ENCODE measurements around the gene ENOX1. TPM values are rescaled to one million over a fixed set of nuclear protein-coding genes. Genes with fewer than 3 reads are reported as not detected.

The ENOX1 gene
- total RNA-seq, 1 donor, result 7.4 TPM

DNA sequence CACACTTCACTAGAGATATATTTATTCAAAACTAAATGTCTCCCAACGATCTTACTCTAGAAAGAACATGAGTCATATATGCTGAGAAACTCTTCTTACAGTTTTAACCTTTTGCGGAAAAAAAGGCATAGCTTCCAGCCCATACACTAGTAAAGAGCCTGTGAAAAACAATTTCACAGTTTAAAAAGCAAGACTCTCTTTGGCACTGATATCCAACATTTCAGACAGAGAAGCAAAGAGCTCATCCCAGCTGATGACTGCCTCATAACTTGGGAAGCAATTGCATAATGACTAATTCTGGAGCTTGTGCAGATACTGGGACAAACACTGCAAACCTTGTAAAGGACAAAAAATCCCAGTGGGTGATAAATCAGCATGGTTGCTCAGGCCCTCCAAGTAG, 88.0 kb downstream of the ENOX1 start:
- H3K4me3 ChIP-seq (ENCODE audit: low read depth, low read length), result no peak overlapping the region
- TF ChIP-seq, protein P1, sequence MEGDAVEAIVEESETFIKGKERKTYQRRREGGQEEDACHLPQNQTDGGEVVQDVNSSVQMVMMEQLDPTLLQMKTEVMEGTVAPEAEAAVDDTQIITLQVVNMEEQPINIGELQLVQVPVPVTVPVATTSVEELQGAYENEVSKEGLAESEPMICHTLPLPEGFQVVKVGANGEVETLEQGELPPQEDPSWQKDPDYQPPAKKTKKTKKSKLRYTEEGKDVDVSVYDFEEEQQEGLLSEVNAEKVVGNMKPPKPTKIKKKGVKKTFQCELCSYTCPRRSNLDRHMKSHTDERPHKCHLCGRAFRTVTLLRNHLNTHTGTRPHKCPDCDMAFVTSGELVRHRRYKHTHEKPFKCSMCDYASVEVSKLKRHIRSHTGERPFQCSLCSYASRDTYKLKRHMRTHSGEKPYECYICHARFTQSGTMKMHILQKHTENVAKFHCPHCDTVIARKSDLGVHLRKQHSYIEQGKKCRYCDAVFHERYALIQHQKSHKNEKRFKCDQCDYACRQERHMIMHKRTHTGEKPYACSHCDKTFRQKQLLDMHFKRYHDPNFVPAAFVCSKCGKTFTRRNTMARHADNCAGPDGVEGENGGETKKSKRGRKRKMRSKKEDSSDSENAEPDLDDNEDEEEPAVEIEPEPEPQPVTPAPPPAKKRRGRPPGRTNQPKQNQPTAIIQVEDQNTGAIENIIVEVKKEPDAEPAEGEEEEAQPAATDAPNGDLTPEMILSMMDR (IDR thresholded peaks at IDR 0.05; ENCODE audit: insufficient read depth, low read length), result no peak
- DNase-seq (ENCODE audit: low read depth), result peak; percentile 61

DNA sequence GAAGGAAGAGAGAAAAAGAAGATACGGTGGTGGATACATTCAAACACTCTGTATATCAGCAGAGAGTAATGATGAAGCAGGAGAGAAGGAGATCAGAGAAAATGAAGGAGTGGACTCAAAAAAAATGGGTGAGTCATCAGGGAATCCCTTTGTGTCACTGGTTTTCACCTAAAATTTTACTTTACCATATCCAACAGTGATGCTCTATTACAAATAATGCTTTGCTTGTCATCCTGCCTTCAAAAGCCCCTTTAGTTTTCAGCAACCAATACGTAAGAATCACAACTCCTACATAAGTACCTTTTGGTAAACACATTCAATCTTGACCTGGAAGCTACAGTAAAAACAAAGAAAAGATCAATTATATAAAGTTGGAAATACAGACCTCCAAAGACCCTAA, 88.8 kb downstream of the ENOX1 start:
- DNase-seq (ENCODE audit: low read depth), result no peak

DNA sequence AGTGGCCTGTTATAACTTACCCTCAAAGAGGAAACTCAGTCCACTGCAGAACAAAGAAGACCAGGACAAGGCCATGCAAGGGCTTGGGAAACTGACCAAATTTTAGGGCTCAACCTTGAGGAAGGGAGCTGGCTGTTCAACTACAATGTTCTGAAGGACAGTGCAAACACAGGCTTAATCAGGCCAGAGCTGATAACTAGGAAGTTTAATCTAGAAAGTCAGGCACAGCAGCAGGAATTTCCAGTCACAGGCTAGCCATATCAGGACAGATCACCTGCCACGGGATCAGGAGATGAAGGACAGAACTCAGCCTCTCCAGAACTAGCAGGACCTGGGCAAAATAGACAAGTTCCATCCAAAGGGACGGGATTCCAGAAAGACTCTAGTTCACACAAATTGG, 89.4 kb downstream of the ENOX1 start:
- no peak overlapping the region for H3K4me3 ChIP-seq (ENCODE audit: low read depth, low read length)
- TF ChIP-seq, protein P1 (IDR thresholded peaks at IDR 0.05; ENCODE audit: insufficient read depth, low read length), result no peak
- DNase-seq (ENCODE audit: low read depth), result no peak

More for the DNA sequence above, 88.8 kb downstream of the ENOX1 start:
- no peak overlapping the region for H3K4me3 ChIP-seq (ENCODE audit: low read depth, low read length)
- TF ChIP-seq, protein P1 (IDR thresholded peaks at IDR 0.05; ENCODE audit: insufficient read depth, low read length), result no peak

DNA sequence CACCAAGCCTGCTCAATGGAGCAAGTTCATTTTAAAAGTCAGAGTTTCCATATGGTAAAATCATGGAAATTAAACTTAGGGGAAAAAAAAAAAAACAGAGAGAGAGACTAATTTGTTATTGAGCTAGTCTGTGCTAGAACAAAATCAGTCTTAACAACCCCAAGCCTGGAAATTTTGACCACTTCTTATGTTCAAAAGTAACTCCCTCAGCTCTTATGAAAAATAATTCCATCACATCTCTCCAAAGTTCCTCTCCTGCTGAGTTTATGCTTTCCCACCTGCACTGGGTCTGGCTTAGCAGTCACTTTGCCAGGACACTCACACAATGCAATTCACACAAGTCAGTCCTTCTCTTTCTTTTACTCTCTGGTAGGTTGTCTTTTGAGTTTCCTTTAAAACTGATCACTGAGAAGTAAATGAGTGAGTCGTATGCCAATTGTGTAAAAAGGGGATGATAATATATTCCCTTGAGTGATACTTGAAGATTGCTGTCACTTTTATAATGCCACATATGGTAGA, 92.6 kb downstream of the ENOX1 start:
- H3K4me3 ChIP-seq (ENCODE audit: low read depth, low read length), result no peak overlapping the region
- no peak for DNase-seq (ENCODE audit: low read depth)
- TF ChIP-seq, protein P1 (IDR thresholded peaks at IDR 0.05; ENCODE audit: insufficient read depth, low read length), result no peak

DNA sequence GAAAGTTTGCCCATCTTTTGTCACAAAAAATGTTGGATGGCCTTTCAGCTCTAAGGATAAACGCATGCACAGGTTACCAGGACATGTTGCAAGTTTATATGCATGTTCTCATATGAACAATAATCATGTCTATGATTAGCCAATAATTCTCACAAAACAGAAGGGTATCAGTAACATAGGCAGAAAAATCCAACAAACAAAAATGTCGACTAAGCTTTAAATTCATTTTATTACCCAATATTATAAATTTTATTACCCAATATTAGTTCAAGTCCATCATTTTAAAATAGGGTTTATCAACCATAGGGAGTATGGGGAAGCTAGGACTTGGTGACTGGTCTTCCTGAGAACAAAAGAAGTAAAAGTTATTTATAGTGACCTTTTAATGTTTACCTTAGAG, 93.1 kb downstream of the ENOX1 start:
- H3K4me3 ChIP-seq (ENCODE audit: low read depth, low read length), result no peak overlapping the region
- DNase-seq (ENCODE audit: low read depth), result no peak
- TF ChIP-seq, protein P1 (IDR thresholded peaks at IDR 0.05; ENCODE audit: insufficient read depth, low read length), result no peak

DNA sequence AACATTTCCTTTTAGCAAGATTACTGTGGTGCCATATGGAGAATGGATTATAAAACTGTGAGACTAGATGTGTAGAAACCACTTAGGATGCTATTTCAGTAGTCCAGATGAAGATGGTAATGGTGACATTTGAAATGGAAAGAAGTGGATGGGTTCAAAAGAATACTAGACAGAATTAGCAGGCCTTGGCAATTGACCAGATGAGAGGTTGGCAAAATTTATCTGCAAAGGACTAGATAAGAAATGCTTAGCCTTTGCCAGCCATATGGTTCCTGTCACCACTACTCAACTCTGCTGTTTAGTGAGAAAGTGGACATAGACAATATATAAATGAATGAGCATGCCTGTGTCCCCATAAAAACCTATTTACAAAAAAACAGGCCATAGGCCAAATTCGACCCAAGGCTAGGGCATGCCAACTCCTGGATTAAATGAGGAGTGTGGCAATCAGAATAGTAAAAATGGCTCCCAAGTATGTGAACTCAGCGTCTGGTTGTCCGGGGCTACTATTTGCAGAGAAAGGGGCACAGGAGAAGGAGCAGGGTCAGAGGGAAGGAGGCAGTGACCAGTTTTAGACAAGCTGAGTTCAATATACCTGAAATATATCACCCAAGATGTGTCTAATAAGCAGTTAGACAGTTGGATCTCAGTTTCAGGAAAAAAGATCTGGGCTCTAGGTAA, 98.4 kb downstream of the ENOX1 start:
- DNase-seq (ENCODE audit: low read depth), result no peak
- no peak overlapping the region for H3K4me3 ChIP-seq (ENCODE audit: low read depth, low read length)
- TF ChIP-seq, protein P1 (IDR thresholded peaks at IDR 0.05; ENCODE audit: insufficient read depth, low read length), result no peak

DNA sequence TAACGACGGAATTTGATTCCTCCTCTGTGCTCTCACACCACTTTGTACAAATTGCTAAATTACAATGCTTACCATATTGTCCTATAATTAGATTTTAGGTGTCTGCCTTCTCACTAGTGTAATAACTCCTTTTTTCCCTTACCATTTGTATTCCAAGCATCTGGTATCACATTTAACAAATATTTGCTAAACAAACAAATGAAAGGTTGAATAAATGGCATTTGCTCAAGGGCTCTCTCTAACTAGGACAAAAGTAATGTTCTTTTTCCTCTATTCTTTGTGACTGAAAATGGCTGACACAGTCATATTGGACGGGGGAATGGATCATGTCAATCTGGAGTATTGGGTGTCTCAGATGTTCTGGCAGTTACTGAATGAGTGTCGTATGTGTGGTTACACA, 99.7 kb downstream of the ENOX1 start:
- DNase-seq (ENCODE audit: low read depth), result no peak
- TF ChIP-seq, protein P1 (IDR thresholded peaks at IDR 0.05; ENCODE audit: insufficient read depth, low read length), result no peak
- no peak overlapping the region for H3K4me3 ChIP-seq (ENCODE audit: low read depth, low read length)
